ENCODE results near the gene XYLT1.
A peak's percentile ranks its signal among the peaks of the same experiment; 100 is the strongest.

The XYLT1 gene

GRCh38 chr16:17371299-17371698 lies 99.5 kb downstream of the XYLT1 start:
- no peak for DNase-seq

- no peak for DNase-seq
Measured at GRCh38 chr16:17370731-17371285, 100.0 kb downstream of the XYLT1 start.

- DNase-seq = no peak
Measured at GRCh38 chr16:17370223-17370707, 100.5 kb downstream of the XYLT1 start.

GRCh38 chr16:17369421-17370222 lies 101.1 kb downstream of the XYLT1 start:
- no peak for DNase-seq

GRCh38 chr16:17368951-17369350 lies 101.8 kb downstream of the XYLT1 start:
- DNase-seq = no peak

GRCh38 chr16:17368446-17368845 lies 102.3 kb downstream of the XYLT1 start:
- no peak for DNase-seq

- peak in 1 of 2 experiments; percentile 19 for DNase-seq
Measured at GRCh38 chr16:17367923-17368322, 102.8 kb downstream of the XYLT1 start.

GRCh38 chr16:17367036-17367435 lies 103.7 kb downstream of the XYLT1 start:
- no peak for DNase-seq

GRCh38 chr16:17366299-17366961 lies 104.3 kb downstream of the XYLT1 start:
- no peak for DNase-seq

GRCh38 chr16:17365591-17366298 lies 105.0 kb downstream of the XYLT1 start:
- no peak for DNase-seq

- DNase-seq = no peak
Measured at GRCh38 chr16:17365211-17365541, 105.6 kb downstream of the XYLT1 start.

GRCh38 chr16:17364319-17365210 lies 106.2 kb downstream of the XYLT1 start:
- no peak for DNase-seq

- no peak for DNase-seq
Measured at GRCh38 chr16:17362946-17363345, 107.8 kb downstream of the XYLT1 start.

- no peak for DNase-seq
Measured at GRCh38 chr16:17362183-17362582, 108.6 kb downstream of the XYLT1 start.

GRCh38 chr16:17360693-17361122 lies 110.1 kb downstream of the XYLT1 start:
- no peak for DNase-seq

- DNase-seq = no peak
Measured at GRCh38 chr16:17359788-17360390, 110.9 kb downstream of the XYLT1 start.

- no peak for DNase-seq
Measured at GRCh38 chr16:17358846-17359245, 111.9 kb downstream of the XYLT1 start.

GRCh38 chr16:17358355-17358754 lies 112.4 kb downstream of the XYLT1 start:
- no peak for DNase-seq

- DNase-seq = no peak
Measured at GRCh38 chr16:17357307-17358062, 113.3 kb downstream of the XYLT1 start.

- DNase-seq = no peak
Measured at GRCh38 chr16:17356243-17356933, 114.4 kb downstream of the XYLT1 start.

Data from NCI-H187 (cell line).